Measurements from ENCODE around the gene PALB2.

PALB2 gene

GRCh38 chr16:23561586-23561985 lies 79.5 kb downstream of the PALB2 start:
- ChIA-PET POLR2A (interaction anchor here (1.2 kb wide), 1 partner anchor 8 kb away, joined by 3 read pairs; no protein-coding TSS in a partner anchor), CTCF (interaction anchor here (2.1 to 5.0 kb wide), 3 partner anchors 9 to 52 kb away, joined by 4 to 34 read pairs (median 9); no protein-coding TSS in a partner anchor)
- TF ChIP-seq, protein P1, sequence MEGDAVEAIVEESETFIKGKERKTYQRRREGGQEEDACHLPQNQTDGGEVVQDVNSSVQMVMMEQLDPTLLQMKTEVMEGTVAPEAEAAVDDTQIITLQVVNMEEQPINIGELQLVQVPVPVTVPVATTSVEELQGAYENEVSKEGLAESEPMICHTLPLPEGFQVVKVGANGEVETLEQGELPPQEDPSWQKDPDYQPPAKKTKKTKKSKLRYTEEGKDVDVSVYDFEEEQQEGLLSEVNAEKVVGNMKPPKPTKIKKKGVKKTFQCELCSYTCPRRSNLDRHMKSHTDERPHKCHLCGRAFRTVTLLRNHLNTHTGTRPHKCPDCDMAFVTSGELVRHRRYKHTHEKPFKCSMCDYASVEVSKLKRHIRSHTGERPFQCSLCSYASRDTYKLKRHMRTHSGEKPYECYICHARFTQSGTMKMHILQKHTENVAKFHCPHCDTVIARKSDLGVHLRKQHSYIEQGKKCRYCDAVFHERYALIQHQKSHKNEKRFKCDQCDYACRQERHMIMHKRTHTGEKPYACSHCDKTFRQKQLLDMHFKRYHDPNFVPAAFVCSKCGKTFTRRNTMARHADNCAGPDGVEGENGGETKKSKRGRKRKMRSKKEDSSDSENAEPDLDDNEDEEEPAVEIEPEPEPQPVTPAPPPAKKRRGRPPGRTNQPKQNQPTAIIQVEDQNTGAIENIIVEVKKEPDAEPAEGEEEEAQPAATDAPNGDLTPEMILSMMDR (IDR thresholded peaks at IDR 0.05; ENCODE audit: control extremely low read depth, extremely low read depth, low read depth, missing control alignments) = no peak
- no peak for DNase-seq (ENCODE audit: extremely low spot score)

GRCh38 chr16:23557779-23558702 lies 83.1 kb downstream of the PALB2 start:
- ChIA-PET CTCF (interaction anchor here (0.7 to 5.0 kb wide), 19 partner anchors 9 to 946 kb away, joined by 3 to 34 read pairs (median 5); partner anchors contain the start of genes DCTN5, NDUFAB1 and PALB2), POLR2A (interaction anchor here (0.7 to 1.0 kb wide), 2 partner anchors 9 to 52 kb away, joined by 4 read pairs; no protein-coding TSS in a partner anchor)
- DNase-seq (ENCODE audit: extremely low spot score) = no peak
- TF ChIP-seq, protein P1 (IDR thresholded peaks at IDR 0.05; ENCODE audit: control extremely low read depth, extremely low read depth, low read depth, missing control alignments) = no peak

DNA sequence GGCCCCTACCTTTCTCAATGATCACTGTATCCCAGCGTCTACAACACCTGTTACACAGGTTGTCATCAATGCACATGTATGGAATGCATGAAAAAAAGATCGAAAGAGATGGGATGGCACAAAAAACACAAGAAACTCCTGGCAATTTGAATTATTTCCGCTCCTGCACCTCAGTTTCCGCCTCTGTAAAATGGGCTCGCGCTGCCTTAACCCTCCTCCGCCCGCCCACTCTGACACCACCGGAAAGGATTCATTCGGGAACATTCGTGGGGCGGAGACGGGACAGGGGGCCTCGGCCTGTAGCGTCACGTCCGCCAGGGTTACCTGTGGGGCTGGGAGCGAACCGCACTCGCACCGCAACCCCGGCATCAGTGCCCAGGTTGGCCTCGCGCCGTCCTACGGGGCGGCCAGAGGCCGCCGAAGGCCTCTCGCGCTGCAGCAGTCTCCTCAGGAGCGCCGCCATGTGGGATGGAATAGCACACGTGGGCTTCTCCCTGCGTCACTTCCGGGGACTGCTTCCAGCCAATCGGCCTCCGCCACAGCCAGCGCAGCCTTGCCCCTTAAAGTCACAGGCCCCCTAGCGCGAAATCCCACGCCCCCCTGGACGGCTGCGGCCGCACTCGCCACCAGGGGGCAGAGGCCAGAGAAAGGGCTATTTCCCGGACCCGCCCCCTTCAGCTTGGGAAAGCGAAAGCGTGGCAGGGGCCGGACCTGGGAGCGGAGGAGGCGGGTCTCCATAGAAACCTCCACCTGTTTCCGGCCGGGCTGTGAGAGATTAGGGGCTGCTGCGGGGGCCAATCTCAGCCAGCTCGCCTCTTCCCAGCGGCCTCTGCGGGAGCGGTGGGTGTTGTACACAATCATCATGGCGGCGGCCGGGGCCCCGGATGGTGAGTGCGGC lies 84.0 kb downstream of the PALB2 start, which contains the start of the genes EARS2 and UBFD1:
Gene EARS2, minus strand, starts transcription at position 470 of the 898 bp plus-strand sequence. Its CDS starts 7 bp downstream, at position 463.
Gene UBFD1, plus strand, starts transcription at position 847 of the 898 bp plus-strand sequence. Its CDS starts 16 bp downstream, at position 863.
- ChIA-PET CTCF (interaction anchor here (0.7 to 5.0 kb wide), 19 partner anchors 8 to 947 kb away, joined by 3 to 34 read pairs (median 4); partner anchors contain the start of genes DCTN5, NDUFAB1 and PALB2), POLR2A (interaction anchor here (0.5 to 1.0 kb wide), 2 partner anchors 52 to 98 kb away, joined by 3 to 4 read pairs; no protein-coding TSS in a partner anchor)
- DNase-seq (ENCODE audit: extremely low spot score) = peak; percentile 97
- TF ChIP-seq, protein P1 (IDR thresholded peaks at IDR 0.05; ENCODE audit: control extremely low read depth, extremely low read depth, low read depth, missing control alignments) = peak; percentile 96

GRCh38 chr16:23554536-23554935 lies 86.6 kb downstream of the PALB2 start:
- CTCF ChIA-PET = interaction anchor here (0.9 to 4.5 kb wide), 5 partner anchors 9 to 49 kb away, joined by 3 to 27 read pairs (median 4); partner anchors contain the start of gene NDUFAB1
- POLR2A ChIA-PET = no interaction called here
- TF ChIP-seq, protein P1 (IDR thresholded peaks at IDR 0.05; ENCODE audit: control extremely low read depth, extremely low read depth, low read depth, missing control alignments) = no peak
- no peak for DNase-seq (ENCODE audit: extremely low spot score)
